22Rv1 (cell line): ENCODE results near the gene DGKI.

Source experiments
- CTCF ChIP-seq: fragments of 450-650 bp; IDR thresholded peaks from 2 replicates; pipeline ENCODE4 v1.5.1; 2017; ENCODE audit warnings: mild to moderate bottlenecking
- ZFX ChIP-seq: fragments of 450-650 bp; IDR thresholded peaks from 2 replicates; pipeline ENCODE4 v1.6.1; 2017; ENCODE audit warnings: antibody characterized with exemption, borderline replicate concordance

GRCh38 chr7:137695494-137695893, 151.3 kb downstream of the DGKI start:
- TF ChIP-seq CTCF (no peak), ZFX (no peak)
